HepG2 (cell line): Measurements from ENCODE around the gene SMIM22. TPM values are rescaled to one million over a fixed set of nuclear protein-coding genes. Genes with fewer than 3 reads are reported as not detected.

ENCODE experiments used
- AGO1 ChIP-seq: fragments of 200-400 bp; formaldehyde crosslinking; IDR thresholded peaks from 2 replicates; pipeline ENCODE4 v1.6.1; 2017; ENCODE audit warnings: mild to moderate bottlenecking, low read depth, low read length, moderate library complexity; ENCODE audit not compliant: poor library complexity, severe bottlenecking
- ATF7-NPFF ChIP-seq: sonication (generic); formaldehyde crosslinking; IDR thresholded peaks from 2 replicates; pipeline ENCODE4 v1.8.1; 2023; ENCODE audit warnings: mild to moderate bottlenecking, low read depth, missing genetic modification reagents, moderate library complexity
- ETV6 ChIP-seq: sonication (generic); formaldehyde crosslinking; conservative IDR thresholded peaks from 2 replicates; pipeline ENCODE4 v1.4.0; 2020; ENCODE audit warnings: missing genetic modification reagents
- KLF6 ChIP-seq: IDR thresholded peaks from 2 replicates; pipeline ENCODE4 v1.8.0; 2016; ENCODE audit warnings: missing biosample characterization, missing genetic modification reagents
- MXI1 ChIP-seq: IDR thresholded peaks from 3 replicates; pipeline ENCODE4 v1.6.1; 2012; ENCODE audit warnings: low read depth, low read length, inconsistent platforms, borderline replicate concordance
- NCOR1 ChIP-seq: fragments of 200-600 bp; sonication (generic); IDR thresholded peaks from 2 replicates; pipeline ENCODE4 v1.7.0; 2017; ENCODE audit warnings: antibody characterized with exemption, low read length, borderline replicate concordance
- NFYC ChIP-seq: IDR thresholded peaks from 2 replicates; pipeline ENCODE4 v1.6.1; 2016; ENCODE audit warnings: missing genetic modification reagents, missing compliant biosample characterization
- SOX6 ChIP-seq, 2 experiments: fragments of 450-650 bp in 1 of 2; sonication (generic) in 1 of 2; formaldehyde crosslinking in 1 of 2; IDR thresholded peaks; 2 replicates each; pipeline versions ENCODE4 v1.4.0 to v1.6.1; 2017 to 2020; ENCODE audit warnings: antibody characterized with exemption in 1 of 2, mild to moderate bottlenecking in 1 of 2, missing genetic modification reagents in 1 of 2
- SPEN ChIP-seq: sonication (generic); formaldehyde crosslinking; IDR thresholded peaks from 2 replicates; pipeline ENCODE4 v1.5.1; 2020; ENCODE audit warnings: low read depth, mild to moderate bottlenecking, missing genetic modification reagents
- ZNF274 ChIP-seq: sonication (generic); formaldehyde crosslinking; IDR thresholded peaks from 2 replicates; pipeline ENCODE4 v1.5.1; 2020; ENCODE audit warnings: mild to moderate bottlenecking, missing genetic modification reagents
- ZNF430 ChIP-seq: sonication (generic); formaldehyde crosslinking; IDR thresholded peaks from 2 replicates; pipeline ENCODE4 v1.9.0; 2021; ENCODE audit warnings: mild to moderate bottlenecking, missing genetic modification reagents
- ZNF510 ChIP-seq: sonication (generic); formaldehyde crosslinking; IDR thresholded peaks from 2 replicates; pipeline ENCODE4 v1.4.0; 2020; ENCODE audit warnings: low read depth, mild to moderate bottlenecking, missing genetic modification reagents
- ZNF781 ChIP-seq: sonication (generic); formaldehyde crosslinking; IDR thresholded peaks from 2 replicates; pipeline ENCODE4 v1.5.1; 2020; ENCODE audit warnings: borderline replicate concordance, mild to moderate bottlenecking, missing genetic modification reagents; ENCODE audit errors: not compliant biosample characterization
- ZNF782 ChIP-seq: sonication (generic); formaldehyde crosslinking; IDR thresholded peaks from 2 replicates; pipeline ENCODE4 v1.4.0; 2020; ENCODE audit warnings: missing genetic modification reagents, mild to moderate bottlenecking, borderline replicate concordance
- polyA plus RNA-seq, 8 experiments: library from polyadenylated mRNA; depleted of rRNA in 3 of 8; stranded (reverse) in 7 of 8; unstranded in 1 of 8; fragments of >200 nt; fragmentation: Illumina TruSeq in 4 of 8; extraction: Trizol in 4 of 8; gene quantifications; 2 replicates each; pipeline versions ENCODE4 v1.2.1 to v1.2.3, GENCODE V29; 2011 to 2016; ENCODE audit warnings: low read depth in 4 of 8, missing spikeins in 1 of 8, mixed read lengths in 1 of 8; ENCODE audit not compliant: insufficient read depth in 1 of 8
- total RNA-seq, 5 experiments: library from RNA; depleted of rRNA; stranded (reverse); fragments of >200 nt; fragmentation: Illumina TruSeq; extraction: Trizol; gene quantifications; 2 replicates each; pipeline ENCODE4 v1.2.3, GENCODE V29; 2016; ENCODE audit warnings: low read depth in 1 of 5
- TF ChIP-seq, protein P1 (sequence below): sonication (generic); formaldehyde crosslinking; IDR thresholded peaks from 2 replicates; pipeline ENCODE4 v1.4.0; 2020; ENCODE audit warnings: missing genetic modification reagents, borderline replicate concordance
- TF ChIP-seq, protein P2 (sequence below): IDR thresholded peaks from 2 replicates; pipeline ENCODE4 v1.6.1; 2016; ENCODE audit warnings: missing compliant biosample characterization, missing genetic modification reagents, borderline replicate concordance
- TF ChIP-seq, protein P3 (sequence below), 2 experiments: sonication (generic) in 1 of 2; formaldehyde crosslinking in 1 of 2; IDR thresholded peaks; 2 replicates each; pipeline versions ENCODE4 v1.5.1 to v1.6.1; 2011 to 2020; ENCODE audit warnings: borderline replicate concordance in 1 of 2, low read depth in 1 of 2, low read length in 1 of 2, mild to moderate bottlenecking in 1 of 2, missing genetic modification reagents in 1 of 2, moderate library complexity in 1 of 2

SMIM22 gene
- total and polyA plus RNA-seq, 2 of the 13 experiments (the other 11 are each of a cell fraction or from before 2014, with no cell fraction given) = not detected

DNA sequence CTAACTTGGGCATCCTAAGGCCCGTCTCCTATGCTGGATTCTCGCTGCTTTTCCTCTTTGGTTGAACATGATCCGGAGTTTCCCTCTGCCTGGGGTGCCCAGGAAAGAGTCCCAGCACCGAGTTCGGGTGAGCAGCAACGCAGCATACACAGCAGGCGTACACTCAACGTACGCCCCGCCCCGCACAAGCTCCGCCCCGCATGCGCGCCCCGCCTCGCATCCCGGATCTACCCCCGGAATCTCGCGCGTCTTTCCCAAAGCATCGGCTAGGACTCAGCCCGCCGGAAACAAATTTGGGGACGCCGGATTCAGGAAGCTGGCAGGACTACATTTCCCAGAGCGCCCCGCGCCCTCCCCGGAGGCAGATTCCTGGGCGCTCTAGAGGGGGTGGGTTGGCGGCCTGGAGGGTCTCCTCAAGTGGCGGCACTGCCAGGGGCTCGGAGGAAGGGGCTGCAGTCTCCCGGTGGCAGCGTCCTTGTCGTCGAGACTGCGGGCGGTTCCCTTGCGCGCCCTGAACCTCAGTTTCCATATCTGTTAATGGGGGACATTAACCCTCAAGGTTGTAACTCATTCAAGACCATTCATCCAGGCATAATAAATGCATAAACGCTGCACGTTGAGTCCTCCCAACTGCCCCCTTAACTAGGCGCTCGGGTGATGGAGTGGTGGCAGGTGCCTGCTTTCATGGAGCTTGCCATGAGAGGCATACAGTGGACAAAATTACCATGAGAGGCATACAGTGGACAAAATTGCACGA lies 26.4 kb upstream of the SMIM22 start (continued):
- TF ChIP-seq, protein P1, sequence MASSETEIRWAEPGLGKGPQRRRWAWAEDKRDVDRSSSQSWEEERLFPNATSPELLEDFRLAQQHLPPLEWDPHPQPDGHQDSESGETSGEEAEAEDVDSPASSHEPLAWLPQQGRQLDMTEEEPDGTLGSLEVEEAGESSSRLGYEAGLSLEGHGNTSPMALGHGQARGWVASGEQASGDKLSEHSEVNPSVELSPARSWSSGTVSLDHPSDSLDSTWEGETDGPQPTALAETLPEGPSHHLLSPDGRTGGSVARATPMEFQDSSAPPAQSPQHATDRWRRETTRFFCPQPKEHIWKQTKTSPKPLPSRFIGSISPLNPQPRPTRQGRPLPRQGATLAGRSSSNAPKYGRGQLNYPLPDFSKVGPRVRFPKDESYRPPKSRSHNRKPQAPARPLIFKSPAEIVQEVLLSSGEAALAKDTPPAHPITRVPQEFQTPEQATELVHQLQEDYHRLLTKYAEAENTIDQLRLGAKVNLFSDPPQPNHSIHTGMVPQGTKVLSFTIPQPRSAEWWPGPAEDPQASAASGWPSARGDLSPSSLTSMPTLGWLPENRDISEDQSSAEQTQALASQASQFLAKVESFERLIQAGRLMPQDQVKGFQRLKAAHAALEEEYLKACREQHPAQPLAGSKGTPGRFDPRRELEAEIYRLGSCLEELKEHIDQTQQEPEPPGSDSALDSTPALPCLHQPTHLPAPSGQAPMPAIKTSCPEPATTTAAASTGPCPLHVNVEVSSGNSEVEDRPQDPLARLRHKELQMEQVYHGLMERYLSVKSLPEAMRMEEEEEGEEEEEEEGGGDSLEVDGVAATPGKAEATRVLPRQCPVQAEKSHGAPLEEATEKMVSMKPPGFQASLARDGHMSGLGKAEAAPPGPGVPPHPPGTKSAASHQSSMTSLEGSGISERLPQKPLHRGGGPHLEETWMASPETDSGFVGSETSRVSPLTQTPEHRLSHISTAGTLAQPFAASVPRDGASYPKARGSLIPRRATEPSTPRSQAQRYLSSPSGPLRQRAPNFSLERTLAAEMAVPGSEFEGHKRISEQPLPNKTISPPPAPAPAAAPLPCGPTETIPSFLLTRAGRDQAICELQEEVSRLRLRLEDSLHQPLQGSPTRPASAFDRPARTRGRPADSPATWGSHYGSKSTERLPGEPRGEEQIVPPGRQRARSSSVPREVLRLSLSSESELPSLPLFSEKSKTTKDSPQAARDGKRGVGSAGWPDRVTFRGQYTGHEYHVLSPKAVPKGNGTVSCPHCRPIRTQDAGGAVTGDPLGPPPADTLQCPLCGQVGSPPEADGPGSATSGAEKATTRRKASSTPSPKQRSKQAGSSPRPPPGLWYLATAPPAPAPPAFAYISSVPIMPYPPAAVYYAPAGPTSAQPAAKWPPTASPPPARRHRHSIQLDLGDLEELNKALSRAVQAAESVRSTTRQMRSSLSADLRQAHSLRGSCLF (CRISPR knock-in tag) = no peak
- TF ChIP-seq ATF7-NPFF (CRISPR knock-in tag) = no peak
- TF ChIP-seq MXI1 = peak; percentile 87; the same call in 1 of the 3 replicates
- no peak for TF ChIP-seq AGO1
- TF ChIP-seq, protein P2, sequence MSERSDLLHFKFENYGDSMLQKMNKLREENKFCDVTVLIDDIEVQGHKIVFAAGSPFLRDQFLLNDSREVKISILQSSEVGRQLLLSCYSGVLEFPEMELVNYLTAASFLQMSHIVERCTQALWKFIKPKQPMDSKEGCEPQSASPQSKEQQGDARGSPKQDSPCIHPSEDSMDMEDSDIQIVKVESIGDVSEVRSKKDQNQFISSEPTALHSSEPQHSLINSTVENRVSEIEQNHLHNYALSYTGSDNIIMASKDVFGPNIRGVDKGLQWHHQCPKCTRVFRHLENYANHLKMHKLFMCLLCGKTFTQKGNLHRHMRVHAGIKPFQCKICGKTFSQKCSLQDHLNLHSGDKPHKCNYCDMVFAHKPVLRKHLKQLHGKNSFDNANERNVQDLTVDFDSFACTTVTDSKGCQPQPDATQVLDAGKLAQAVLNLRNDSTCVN (CRISPR knock-in tag) = peak; percentile 69; the same call in 1 of the 2 replicates
- TF ChIP-seq NCOR1 = no peak
- no peak for TF ChIP-seq ZNF274 (CRISPR knock-in tag)
- peak; percentile 57; the same call in 1 of the 2 replicates for TF ChIP-seq NFYC (CRISPR knock-in tag)
- 0 out of 2 replicates have a peak, but pooled peaks have one; percentile 34 for TF ChIP-seq ZNF782 (CRISPR knock-in tag)
- TF ChIP-seq ZNF781 (CRISPR knock-in tag) = peak; percentile 39
- peak; percentile 79 for TF ChIP-seq SPEN
- no peak for TF ChIP-seq ZNF430 (CRISPR knock-in tag)
- TF ChIP-seq, protein P3, sequence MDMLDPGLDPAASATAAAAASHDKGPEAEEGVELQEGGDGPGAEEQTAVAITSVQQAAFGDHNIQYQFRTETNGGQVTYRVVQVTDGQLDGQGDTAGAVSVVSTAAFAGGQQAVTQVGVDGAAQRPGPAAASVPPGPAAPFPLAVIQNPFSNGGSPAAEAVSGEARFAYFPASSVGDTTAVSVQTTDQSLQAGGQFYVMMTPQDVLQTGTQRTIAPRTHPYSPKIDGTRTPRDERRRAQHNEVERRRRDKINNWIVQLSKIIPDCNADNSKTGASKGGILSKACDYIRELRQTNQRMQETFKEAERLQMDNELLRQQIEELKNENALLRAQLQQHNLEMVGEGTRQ (IDR thresholded peaks at IDR 0.05; ENCODE audit: low read depth, low read length) = no peak
- TF ChIP-seq, protein P3 (CRISPR knock-in tag; IDR thresholded peaks at IDR 0.05; ENCODE audit: borderline replicate concordance) = no peak; the same call in 1 of the 2 replicates
- TF ChIP-seq ETV6 (CRISPR knock-in tag) = no peak
- TF ChIP-seq ZNF510 (CRISPR knock-in tag) = no peak
- TF ChIP-seq KLF6 (CRISPR knock-in tag) = no peak
- TF ChIP-seq SOX6 (IDR thresholded peaks at IDR 0.05) = no peak
- peak; percentile 46; the same call in 1 of the 2 replicates for TF ChIP-seq SOX6 (CRISPR knock-in tag; IDR thresholded peaks at IDR 0.05)
